ENCODE data around the gene MS4A2. TPM values are rescaled to one million over a fixed set of nuclear protein-coding genes. Genes with fewer than 3 reads are reported as not detected.

The MS4A2 gene
- total RNA-seq, 2 experiments from 2014 or later: not detected

GRCh38 chr11:60077216-60077817 is 11.1 kb upstream of the MS4A2 start:
- no peak overlapping the region for H3K27ac ChIP-seq (ENCODE audit: low read depth, low read length, poor library complexity, severe bottlenecking)
- TF ChIP-seq EZH2phosphoT487 (IDR thresholded peaks at IDR 0.05; ENCODE audit: borderline replicate concordance, low read depth, low read length): no peak
- TF ChIP-seq, protein P1, sequence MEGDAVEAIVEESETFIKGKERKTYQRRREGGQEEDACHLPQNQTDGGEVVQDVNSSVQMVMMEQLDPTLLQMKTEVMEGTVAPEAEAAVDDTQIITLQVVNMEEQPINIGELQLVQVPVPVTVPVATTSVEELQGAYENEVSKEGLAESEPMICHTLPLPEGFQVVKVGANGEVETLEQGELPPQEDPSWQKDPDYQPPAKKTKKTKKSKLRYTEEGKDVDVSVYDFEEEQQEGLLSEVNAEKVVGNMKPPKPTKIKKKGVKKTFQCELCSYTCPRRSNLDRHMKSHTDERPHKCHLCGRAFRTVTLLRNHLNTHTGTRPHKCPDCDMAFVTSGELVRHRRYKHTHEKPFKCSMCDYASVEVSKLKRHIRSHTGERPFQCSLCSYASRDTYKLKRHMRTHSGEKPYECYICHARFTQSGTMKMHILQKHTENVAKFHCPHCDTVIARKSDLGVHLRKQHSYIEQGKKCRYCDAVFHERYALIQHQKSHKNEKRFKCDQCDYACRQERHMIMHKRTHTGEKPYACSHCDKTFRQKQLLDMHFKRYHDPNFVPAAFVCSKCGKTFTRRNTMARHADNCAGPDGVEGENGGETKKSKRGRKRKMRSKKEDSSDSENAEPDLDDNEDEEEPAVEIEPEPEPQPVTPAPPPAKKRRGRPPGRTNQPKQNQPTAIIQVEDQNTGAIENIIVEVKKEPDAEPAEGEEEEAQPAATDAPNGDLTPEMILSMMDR (conservative IDR thresholded peaks at IDR 0.05; ENCODE audit: low read length): no peak
- H3K4me3 ChIP-seq (ENCODE audit: low read depth, low read length, poor library complexity, severe bottlenecking): no peak overlapping the region
- H3K9me2 ChIP-seq (ENCODE audit: insufficient read depth, low read length): no peaks in the 10 kb centered on the region
- intact Hi-C loops (cut with micrococcal nuclease; ENCODE audit: unreplicated experiment): no loop called here
- CTCF ChIA-PET (ENCODE audit: unreplicated experiment): no interaction called here
- H3K4me2 ChIP-seq (ENCODE audit: low read length): no peak overlapping the region
- BruUV-seq (replicated peaks): no TSS peak
- no peaks in the 10 kb centered on the region for H4K20me1 ChIP-seq (ENCODE audit: insufficient read depth, low read length)
- no peak overlapping the region for H2AFZ ChIP-seq (ENCODE audit: low read length)
- POLR2A ChIA-PET: interaction anchor here (0.7 kb wide), 1 partner anchor 9 kb away, joined by 4 read pairs; no protein-coding TSS in a partner anchor
- no peaks in the 10 kb centered on the region for H3K9me3 ChIP-seq (ENCODE audit: low read length)
- H3K4me1 ChIP-seq (ENCODE audit: insufficient read depth, low read length, poor library complexity, severe bottlenecking): no peaks in the 10 kb centered on the region
- H3K36me3 ChIP-seq (ENCODE audit: insufficient read depth, low read length): no peaks in the 10 kb centered on the region
- no peak for DNase-seq (ENCODE audit: low spot score)
- no peaks in the 10 kb centered on the region for H3K79me2 ChIP-seq (ENCODE audit: insufficient read depth, low read depth, low read length)

DNA sequence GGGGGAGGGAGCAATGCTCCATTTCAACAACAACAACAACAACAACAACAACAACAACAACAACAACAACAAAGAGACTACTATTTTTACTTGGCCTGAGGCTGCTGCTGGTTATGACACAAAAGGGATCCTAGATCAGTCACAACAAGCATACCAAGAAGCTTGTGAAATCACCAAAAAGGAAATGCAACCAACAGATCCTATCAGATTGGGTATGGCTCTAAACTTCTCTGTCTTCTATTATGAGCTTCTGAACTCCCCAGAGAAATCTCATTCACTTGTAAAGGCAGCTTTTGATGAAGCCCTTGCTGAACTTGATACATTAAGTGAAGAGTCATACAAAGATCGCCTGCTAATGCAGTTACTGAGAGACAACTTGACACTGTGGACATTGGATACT is 10.5 kb upstream of the MS4A2 start:
- TF ChIP-seq EZH2phosphoT487 (IDR thresholded peaks at IDR 0.05; ENCODE audit: borderline replicate concordance, low read depth, low read length): no peak
- TF ChIP-seq, protein P1 (conservative IDR thresholded peaks at IDR 0.05; ENCODE audit: low read length): no peak
- no peaks in the 10 kb centered on the region for H3K9me3 ChIP-seq (ENCODE audit: low read length)
- H3K4me1 ChIP-seq (ENCODE audit: insufficient read depth, low read length, poor library complexity, severe bottlenecking): no peaks in the 10 kb centered on the region
- no peaks in the 10 kb centered on the region for H3K9me2 ChIP-seq (ENCODE audit: insufficient read depth, low read length)
- ChIA-PET CTCF (ENCODE audit: unreplicated experiment) (no interaction called here), POLR2A (interaction anchor here (0.7 kb wide), 1 partner anchor 9 kb away, joined by 4 read pairs; no protein-coding TSS in a partner anchor)
- H3K27ac ChIP-seq (ENCODE audit: low read depth, low read length, poor library complexity, severe bottlenecking): no peak overlapping the region
- BruUV-seq (replicated peaks): no TSS peak
- no peak overlapping the region for H2AFZ ChIP-seq (ENCODE audit: low read length)
- H4K20me1 ChIP-seq (ENCODE audit: insufficient read depth, low read length): no peaks in the 10 kb centered on the region
- H3K4me2 ChIP-seq (ENCODE audit: low read length): no peak overlapping the region
- no peak overlapping the region for H3K4me3 ChIP-seq (ENCODE audit: low read depth, low read length, poor library complexity, severe bottlenecking)
- no peaks in the 10 kb centered on the region for H3K36me3 ChIP-seq (ENCODE audit: insufficient read depth, low read length)
- DNase-seq (ENCODE audit: low spot score): no peak
- H3K79me2 ChIP-seq (ENCODE audit: insufficient read depth, low read depth, low read length): no peaks in the 10 kb centered on the region
- intact Hi-C loops (cut with micrococcal nuclease; ENCODE audit: unreplicated experiment): no loop called here

- Histone ChIP-seq H3K4me3 (ENCODE audit: low read depth, low read length, poor library complexity, severe bottlenecking) (no peak overlapping the region), H3K9me2 (ENCODE audit: insufficient read depth, low read length) (no peaks in the 10 kb centered on the region), H4K20me1 (ENCODE audit: insufficient read depth, low read length) (no peaks in the 10 kb centered on the region), H3K36me3 (ENCODE audit: insufficient read depth, low read length) (no peaks in the 10 kb centered on the region), H3K9me3 (ENCODE audit: low read length) (no peaks in the 10 kb centered on the region), H3K27ac (ENCODE audit: low read depth, low read length, poor library complexity, severe bottlenecking) (no peak overlapping the region), H3K79me2 (ENCODE audit: insufficient read depth, low read depth, low read length) (no peaks in the 10 kb centered on the region), H3K4me1 (ENCODE audit: insufficient read depth, low read length, poor library complexity, severe bottlenecking) (no peaks in the 10 kb centered on the region), H2AFZ (ENCODE audit: low read length) (no peak overlapping the region), H3K4me2 (ENCODE audit: low read length) (no peak overlapping the region)
- TF ChIP-seq, protein P1 (conservative IDR thresholded peaks at IDR 0.05; ENCODE audit: low read length): no peak
- no peak for TF ChIP-seq EZH2phosphoT487 (IDR thresholded peaks at IDR 0.05; ENCODE audit: borderline replicate concordance, low read depth, low read length)
- CTCF ChIA-PET (ENCODE audit: unreplicated experiment): no interaction called here
- POLR2A ChIA-PET: no interaction called here
- DNase-seq (ENCODE audit: low spot score): no peak
- intact Hi-C loops (cut with micrococcal nuclease; ENCODE audit: unreplicated experiment): no loop called here
- no TSS peak for BruUV-seq (replicated peaks)
Measured at GRCh38 chr11:60078745-60079144, 9.7 kb upstream of the MS4A2 start.

Data from OCI-LY7 (cell line).